H9 (cell line): ENCODE results near the gene L3MBTL1. TPM values are rescaled to one million over a fixed set of nuclear protein-coding genes. Genes with fewer than 3 reads are reported as not detected.

Experiments
- DNase-seq: peaks from one replicate; pipeline ENCODE4 v3.0.0-alpha.2; 2017
- H2AFZ ChIP-seq: one replicate; pipeline ENCODE4 v1.6.1; 2013; ENCODE audit warnings: mild to moderate bottlenecking, low read length, control low read depth, moderate library complexity
- H2AK5ac ChIP-seq: 2 replicates; pipeline ENCODE4 v1.6.1; 2013; ENCODE audit warnings: low read length, control low read depth, mixed read lengths; ENCODE audit not compliant: insufficient read length
- H2BK120ac ChIP-seq: one replicate; pipeline ENCODE4 v1.6.1; 2013; ENCODE audit warnings: low read depth, mild to moderate bottlenecking, low read length, control low read depth, inconsistent platforms; ENCODE audit not compliant: poor library complexity, severe bottlenecking
- H2BK12ac ChIP-seq: 2 replicates; pipeline ENCODE4 v1.6.1; 2013; ENCODE audit warnings: low read length, control low read depth, mixed read lengths, low read depth; ENCODE audit not compliant: insufficient read length
- H2BK15ac ChIP-seq: 2 replicates; pipeline ENCODE4 v1.6.1; 2013; ENCODE audit warnings: low read depth, low read length, control low read depth
- H2BK20ac ChIP-seq: one replicate; pipeline ENCODE4 v1.6.1; 2013; ENCODE audit warnings: low read depth, mild to moderate bottlenecking, low read length, control low read depth, inconsistent platforms; ENCODE audit not compliant: poor library complexity, severe bottlenecking
- H2BK5ac ChIP-seq: 2 replicates; pipeline ENCODE4 v1.6.1; 2013; ENCODE audit warnings: low read length, control low read depth, mixed read lengths; ENCODE audit not compliant: insufficient read length
- H3K14ac ChIP-seq: 2 replicates; pipeline ENCODE4 v1.6.1; 2013; ENCODE audit warnings: low read length, control low read depth; ENCODE audit not compliant: insufficient read depth
- H3K18ac ChIP-seq: 2 replicates; pipeline ENCODE4 v1.6.1; 2013; ENCODE audit warnings: low read depth, mild to moderate bottlenecking, mixed read lengths, low read length, control low read depth; ENCODE audit not compliant: insufficient read length
- H3K23ac ChIP-seq: 2 replicates; pipeline ENCODE4 v1.6.1; 2013; ENCODE audit warnings: low read length, control low read depth, mixed read lengths, low read depth; ENCODE audit not compliant: insufficient read length
- H3K23me2 ChIP-seq: 2 replicates; pipeline ENCODE4 v1.6.1; 2013; ENCODE audit warnings: low read depth, mild to moderate bottlenecking, mixed read lengths, low read length, control low read depth; ENCODE audit not compliant: insufficient read length, poor library complexity, severe bottlenecking
- H3K27ac ChIP-seq: 2 replicates; pipeline ENCODE4 v1.5.1; 2013; ENCODE audit warnings: low read length, control low read depth, mixed read lengths, low read depth; ENCODE audit not compliant: insufficient read length
- H3K27me3 ChIP-seq: 2 replicates; pipeline ENCODE4 v1.6.1; 2013; ENCODE audit warnings: low read length, control low read depth, inconsistent platforms; ENCODE audit not compliant: insufficient read depth
- H3K4ac ChIP-seq: 2 replicates; pipeline ENCODE4 v1.6.1; 2013; ENCODE audit warnings: low read depth, mild to moderate bottlenecking, control low read depth, inconsistent platforms, low read length, moderate library complexity
- H3K4me1 ChIP-seq: 2 replicates; pipeline ENCODE4 v1.6.1; 2013; ENCODE audit warnings: low read length, control low read depth, inconsistent platforms; ENCODE audit not compliant: insufficient read depth
- H3K4me2 ChIP-seq: 2 replicates; pipeline ENCODE4 v1.6.1; 2013; ENCODE audit warnings: low read length, control low read depth, mixed read lengths; ENCODE audit not compliant: insufficient read length, insufficient read depth
- H3K56ac ChIP-seq: 2 replicates; pipeline ENCODE4 v1.6.1; 2013; ENCODE audit warnings: low read depth, mild to moderate bottlenecking, mixed read lengths, low read length, control low read depth; ENCODE audit not compliant: insufficient read length
- H3K79me1 ChIP-seq: 2 replicates; pipeline ENCODE4 v1.6.1; 2013; ENCODE audit warnings: low read depth, mild to moderate bottlenecking, moderate library complexity, low read length, control low read depth, inconsistent platforms; ENCODE audit not compliant: insufficient read depth, poor library complexity, severe bottlenecking
- H3K79me2 ChIP-seq: 2 replicates; pipeline ENCODE4 v1.6.1; 2013; ENCODE audit warnings: low read length, control low read depth, inconsistent platforms; ENCODE audit not compliant: insufficient read depth
- H3K9ac ChIP-seq: 2 replicates; pipeline ENCODE4 v1.6.1; 2013; ENCODE audit warnings: low read length, control low read depth, mixed read lengths; ENCODE audit not compliant: insufficient read length; ENCODE audit errors: extremely low read depth
- H3K9me3 ChIP-seq: one replicate; pipeline ENCODE4 v1.6.1; 2013; ENCODE audit warnings: low read depth, low read length, inconsistent platforms; ENCODE audit not compliant: control insufficient read depth
- H3T11ph ChIP-seq: one replicate; pipeline ENCODE4 v1.6.1; 2013; ENCODE audit warnings: mild to moderate bottlenecking, low read length, control low read depth, inconsistent platforms
- H4K20me1 ChIP-seq: one replicate; pipeline ENCODE4 v1.6.1; 2013; ENCODE audit not compliant: control insufficient read depth, insufficient read length, insufficient read depth
- H4K5ac ChIP-seq: 2 replicates; pipeline ENCODE4 v1.6.1; 2013; ENCODE audit warnings: low read depth, mild to moderate bottlenecking, mixed read lengths, low read length, control low read depth; ENCODE audit not compliant: insufficient read length
- H4K8ac ChIP-seq: replicated peaks from 2 replicates; pipeline ENCODE4 v1.6.1; 2013; ENCODE audit warnings: low read length, control low read depth, mixed read lengths, low read depth; ENCODE audit not compliant: insufficient read length
- H4K91ac ChIP-seq: 2 replicates; pipeline ENCODE4 v1.6.1; 2013; ENCODE audit warnings: low read depth, mild to moderate bottlenecking, moderate library complexity, mixed read lengths, low read length, control low read depth; ENCODE audit not compliant: insufficient read length
- H3K27ac Mint-ChIP-seq, 3 experiments: 2 replicates in 2 of 3; 3 replicates in 1 of 3; pipeline ENCODE4 v1.8.0; 2020 to 2021; ENCODE audit warnings: mixed read lengths in 3 of 3, mild to moderate bottlenecking in 1 of 3, moderate library complexity in 1 of 3
- H3K27me3 Mint-ChIP-seq: 2 replicates; pipeline ENCODE4 v1.8.0; 2021; ENCODE audit warnings: low read depth, mild to moderate bottlenecking, moderate library complexity, mixed read lengths
- H3K36me3 Mint-ChIP-seq, 3 experiments: 2 replicates in 2 of 3; 3 replicates in 1 of 3; pipeline ENCODE4 v1.8.0; 2020 to 2021; ENCODE audit warnings: low read depth in 3 of 3, mixed read lengths in 3 of 3; ENCODE audit not compliant: insufficient read depth in 1 of 3
- H3K4me1 Mint-ChIP-seq, 2 experiments: 2 replicates each; pipeline ENCODE4 v1.8.0; 2020; ENCODE audit warnings: mixed read lengths in 2 of 2
- H3K4me3 Mint-ChIP-seq, 2 experiments: 2 replicates in 1 of 2; 3 replicates in 1 of 2; pipeline ENCODE4 v1.8.0; 2020 to 2021; ENCODE audit warnings: mild to moderate bottlenecking in 2 of 2, mixed read lengths in 2 of 2, moderate library complexity in 1 of 2
- H3K9me3 Mint-ChIP-seq, 2 experiments: 2 replicates in 1 of 2; 3 replicates in 1 of 2; pipeline ENCODE4 v1.8.0; 2020; ENCODE audit warnings: mild to moderate bottlenecking in 2 of 2, mixed read lengths in 2 of 2, moderate library complexity in 1 of 2
- CTCF ChIP-seq: fragments of 200-600 bp; sonication (generic); conservative IDR thresholded peaks from 3 replicates; pipeline ENCODE4 v1.8.0; 2021; ENCODE audit warnings: antibody characterized with exemption, mild to moderate bottlenecking
- WGBS: extraction: QIAGEN DNeasy Blood & Tissue Kit; methylation state at CpG from one replicate; pipeline ENCODE4 v1.1.7; 2013; ENCODE audit warnings: missing lambda C conversion rate, low lambda C conversion rate, mixed read lengths; ENCODE audit not compliant: insufficient read length; ENCODE audit errors: extremely low coverage; 5-methylcytosine and 5-hydroxymethylcytosine counted together
- total RNA-seq: library from RNA; stranded (reverse); gene quantifications from 2 replicates; pipeline ENCODE4 v1.2.1, GENCODE V29; 2021

L3MBTL1 gene
- total RNA-seq, 1 experiment from 2014 or later: 19.9 TPM

DNA sequence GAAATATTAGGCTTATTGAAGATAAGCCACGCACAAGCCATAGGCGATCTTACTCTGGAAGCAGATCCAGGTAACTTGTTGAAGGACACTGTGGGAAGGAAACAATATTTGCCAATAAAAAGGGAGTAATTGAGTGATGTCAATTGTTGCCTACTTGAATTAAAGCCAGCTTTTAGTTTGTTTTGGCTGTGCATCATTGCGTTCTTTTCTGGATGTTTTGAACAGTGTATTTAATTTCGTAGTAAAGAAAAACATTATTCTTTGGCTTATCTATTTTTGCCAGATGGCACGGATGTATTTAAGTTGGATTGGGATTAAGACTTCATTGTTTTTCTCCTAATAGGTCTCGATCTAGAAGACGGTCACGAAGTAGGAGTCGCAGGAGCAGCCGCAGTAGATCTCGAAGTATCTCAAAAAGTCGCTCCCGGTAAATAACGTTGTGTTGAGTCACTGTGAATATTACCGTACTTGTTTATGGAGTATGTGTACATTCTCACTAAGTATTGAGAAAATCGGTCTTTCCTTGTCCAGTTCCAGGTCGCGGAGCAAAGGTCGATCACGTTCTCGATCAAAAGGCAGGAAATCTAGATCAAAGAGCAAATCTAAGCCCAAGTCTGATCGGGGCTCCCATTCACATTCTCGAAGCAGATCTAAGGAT lies 47.2 kb upstream of the L3MBTL1 start:
- WGBS: no CpG with 5 or more reads among the region's 23 CpGs
- H3K36me3 Mint-ChIP-seq: peaks cover 49 to 71% (median 67%) of the 10 kb centered on the region in 3 experiments
- H3K27ac Mint-ChIP-seq: peak overlapping the region in 1 of 3 experiments; percentile 66; a peak in 2 of 7 replicates
- no peak overlapping the region for H3K18ac ChIP-seq
- no peaks in the 10 kb centered on the region for H3K27me3 ChIP-seq
- no peak overlapping the region for H3K27ac ChIP-seq
- H2AFZ ChIP-seq: no peak overlapping the region
- H3K79me1 ChIP-seq: no peaks in the 10 kb centered on the region
- peaks cover under 1 to 3% of the 10 kb centered on the region in 2 experiments; a peak in 4 of 5 replicates for H3K9me3 Mint-ChIP-seq
- no peak overlapping the region for H2BK15ac ChIP-seq
- H2BK5ac ChIP-seq: no peak overlapping the region
- no peak overlapping the region for H3K56ac ChIP-seq
- H3K23ac ChIP-seq: no peak overlapping the region
- H3K9me3 ChIP-seq: no peaks in the 10 kb centered on the region
- no peak for TF ChIP-seq CTCF
- H3K4ac ChIP-seq: no peak overlapping the region
- H3K4me1 ChIP-seq: 0 out of 2 replicates have a peak, but pooled peaks cover 2% of the 10 kb centered on the region
- no peak for DNase-seq
- no peak overlapping the region for H2AK5ac ChIP-seq
- H4K91ac ChIP-seq: no peak overlapping the region
- H3K23me2 ChIP-seq: peaks cover 3% of the 10 kb centered on the region
- no peaks in the 10 kb centered on the region for H4K20me1 ChIP-seq
- H3K9ac ChIP-seq: no peak overlapping the region
- H2BK20ac ChIP-seq: no peak overlapping the region
- H2BK120ac ChIP-seq: no peak overlapping the region
- H3T11ph ChIP-seq: no peak overlapping the region
- H3K79me2 ChIP-seq: peaks cover 7% of the 10 kb centered on the region; the same call in 1 of the 2 replicates
- no peak overlapping the region for H4K8ac ChIP-seq
- H2BK12ac ChIP-seq: no peak overlapping the region
- H3K4me3 Mint-ChIP-seq: peak overlapping the region in 1 of 2 experiments; percentile 90; a peak in 3 of 5 replicates
- H3K4me1 Mint-ChIP-seq: peaks cover 10 to 26% of the 10 kb centered on the region in 2 experiments
- no peak overlapping the region for H4K5ac ChIP-seq
- no peak overlapping the region for H3K4me2 ChIP-seq
- H3K14ac ChIP-seq: no peak overlapping the region
- H3K27me3 Mint-ChIP-seq: peaks cover 4% of the 10 kb centered on the region
